ENCODE results near the gene JAKMIP1.

GRCh38 chr4:6239486-6239885 is 39.1 kb upstream of the JAKMIP1 start:
- TF ChIP-seq CTCF (IDR thresholded peaks at IDR 0.05) (no peak), EP300 (IDR thresholded peaks at IDR 0.05) (no peak), POLR2A (IDR thresholded peaks at IDR 0.05) (no peak), POLR2AphosphoS5 (IDR thresholded peaks at IDR 0.05) (no peak)

All from upper lobe of left lung (tissue), 4 donors.